Occipital lobe (tissue), 2 donors: Measurements from ENCODE around the gene GCK. TPM values are rescaled to one million over a fixed set of nuclear protein-coding genes. Genes with fewer than 3 reads are reported as not detected.

Source experiments
- DNase-seq: peaks from one replicate; lab custom pipeline; 2025; lab: John Stamatoyannopoulos, UW
- total RNA-seq: library from RNA; depleted of rRNA; stranded (reverse); fragments of >200 nt; gene quantifications from one replicate; pipeline ENCODE4 v1.2.3, GENCODE V29; 2014

GCK gene
- total RNA-seq, 1 donor from 2014 or later: 5.1 TPM

DNA sequence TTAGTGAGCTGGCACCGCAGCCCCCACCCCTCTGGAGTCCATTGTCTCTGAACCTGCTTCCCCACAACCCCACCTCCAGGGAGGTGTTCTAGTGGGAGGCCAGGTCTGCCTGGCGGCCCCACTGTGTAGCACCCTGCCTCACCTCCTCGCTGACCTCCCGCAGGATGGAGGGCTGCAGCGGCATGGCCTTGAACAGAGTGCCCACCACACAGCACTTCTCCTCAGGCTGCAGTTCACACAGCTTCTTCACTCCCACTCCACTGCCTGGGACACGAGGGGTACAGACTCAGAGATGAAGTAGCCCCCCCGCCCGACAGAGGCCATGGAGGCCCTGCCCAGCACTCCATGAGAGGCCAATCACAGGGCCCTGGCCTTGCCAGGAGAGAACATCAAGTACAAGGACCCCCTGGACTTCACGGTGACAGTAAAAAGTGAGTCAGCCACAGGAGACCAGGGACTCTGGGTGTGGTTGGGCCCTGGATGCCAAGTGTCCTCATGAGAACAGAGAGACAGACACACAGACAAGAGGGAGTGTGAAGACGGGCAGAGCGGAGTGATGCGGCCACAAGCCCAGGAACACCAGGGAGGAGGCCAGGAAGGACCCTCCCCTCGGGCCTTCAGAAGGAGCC, 71.3 kb downstream of the GCK start:
- no peak for DNase-seq

GRCh38 chr7:44116789-44117666, 72.2 kb downstream of the GCK start:
- no peak for DNase-seq

GRCh38 chr7:44116087-44116788, 73.0 kb downstream of the GCK start:
- no peak for DNase-seq

DNA sequence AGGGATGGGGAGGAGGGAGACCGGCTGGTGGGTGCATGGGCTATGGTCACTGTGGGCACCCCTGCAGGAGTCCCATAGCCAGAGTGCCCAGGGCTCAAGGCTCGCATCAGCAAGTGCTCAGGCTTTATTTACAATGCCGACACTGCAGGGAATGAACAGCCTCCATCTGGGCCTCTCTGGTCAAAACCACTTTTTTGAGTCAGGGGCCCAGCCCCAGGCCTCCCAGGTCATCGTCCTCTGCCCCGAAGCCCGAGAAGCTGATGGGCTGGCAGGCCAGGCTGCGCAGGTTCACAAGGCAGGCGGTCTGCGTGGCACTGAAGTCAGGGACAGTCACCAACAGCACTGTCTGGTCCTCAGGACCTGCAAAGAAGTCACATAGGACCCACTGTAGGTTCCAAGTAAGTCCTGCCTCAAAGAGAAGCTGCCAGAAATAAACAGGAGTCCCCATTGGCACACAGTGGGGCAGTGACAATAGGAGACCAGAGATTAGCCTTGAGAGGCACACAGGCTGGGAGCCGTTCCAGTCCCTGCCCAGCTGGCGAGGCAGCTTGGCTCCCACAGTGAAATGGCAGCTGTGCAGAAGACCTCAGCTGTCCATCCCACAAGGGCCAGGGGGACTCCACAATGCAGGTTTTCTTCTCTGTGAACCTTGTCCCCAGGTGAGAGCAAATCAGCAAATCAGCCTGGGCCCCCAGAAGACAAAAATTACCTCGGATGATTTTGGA, 74.5 kb downstream of the GCK start:
- DNase-seq: peak; percentile 67

GRCh38 chr7:44113764-44114354, 75.4 kb downstream of the GCK start:
- no peak for DNase-seq

GRCh38 chr7:44112997-44113763, 76.1 kb downstream of the GCK start:
- no peak for DNase-seq

GRCh38 chr7:44112231-44112996, 76.8 kb downstream of the GCK start:
- DNase-seq: no peak

DNA sequence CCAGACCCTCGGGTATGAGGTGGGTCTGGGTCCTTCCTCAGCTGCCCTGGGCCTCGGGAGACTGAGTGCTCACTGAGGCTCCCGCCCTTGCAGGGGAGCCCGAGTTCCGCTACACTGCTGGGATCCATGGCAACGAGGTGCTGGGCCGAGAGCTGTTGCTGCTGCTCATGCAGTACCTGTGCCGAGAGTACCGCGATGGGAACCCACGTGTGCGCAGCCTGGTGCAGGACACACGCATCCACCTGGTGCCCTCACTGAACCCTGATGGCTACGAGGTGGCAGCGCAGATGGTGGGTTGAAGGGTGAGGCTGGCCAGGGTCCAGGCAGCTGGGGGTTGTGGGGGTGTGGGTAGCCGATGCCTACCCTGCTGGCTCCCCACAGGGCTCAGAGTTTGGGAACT, 77.5 kb downstream of the GCK start:
- no peak for DNase-seq

- no peak for DNase-seq
Observed at GRCh38 chr7:44110719-44111635, 78.3 kb downstream of the GCK start.

GRCh38 chr7:44109991-44110390, 79.2 kb downstream of the GCK start:
- DNase-seq: no peak

- no peak for DNase-seq
Observed at GRCh38 chr7:44108768-44109750, 80.2 kb downstream of the GCK start.

DNA sequence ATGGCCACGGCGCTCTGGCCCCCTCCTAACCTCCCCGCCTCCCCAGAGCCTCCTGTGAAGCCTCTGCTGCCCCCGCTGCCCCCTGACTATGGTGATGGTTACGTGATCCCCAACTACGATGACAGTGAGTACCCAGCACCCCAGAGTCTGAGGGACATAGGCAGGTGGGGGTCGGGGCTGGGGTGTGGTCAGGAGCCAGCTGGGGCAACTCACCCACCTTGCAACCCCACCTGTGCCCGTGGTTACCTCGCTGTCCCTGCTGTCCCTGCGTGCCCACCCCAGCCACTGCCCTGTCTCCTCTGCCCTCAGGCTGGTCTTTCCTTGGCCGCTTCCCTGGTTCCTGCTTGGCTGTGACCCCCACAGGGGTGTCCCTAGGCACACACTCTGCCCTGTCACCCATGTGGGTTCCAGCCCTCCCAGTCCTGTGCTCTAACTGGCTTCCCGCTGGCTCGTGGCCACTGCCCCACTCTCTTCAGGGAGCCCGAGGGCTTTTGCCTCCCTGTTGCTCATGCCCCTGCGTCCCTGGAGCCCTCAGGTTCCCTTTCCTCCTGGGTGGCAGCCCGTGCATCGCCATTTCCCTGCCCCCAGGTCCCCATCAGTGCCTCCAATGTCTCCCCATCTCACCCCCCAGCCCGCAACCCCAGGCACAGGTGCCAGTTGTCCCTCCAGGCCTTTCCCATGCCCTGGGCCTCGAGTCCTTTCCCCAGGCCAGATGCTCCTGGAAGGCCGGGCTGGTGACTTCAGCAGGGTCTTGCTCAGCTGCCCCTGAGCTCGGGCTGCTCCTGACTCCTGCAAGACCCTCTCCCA, 81.1 kb downstream of the GCK start:
- DNase-seq: no peak

DNA sequence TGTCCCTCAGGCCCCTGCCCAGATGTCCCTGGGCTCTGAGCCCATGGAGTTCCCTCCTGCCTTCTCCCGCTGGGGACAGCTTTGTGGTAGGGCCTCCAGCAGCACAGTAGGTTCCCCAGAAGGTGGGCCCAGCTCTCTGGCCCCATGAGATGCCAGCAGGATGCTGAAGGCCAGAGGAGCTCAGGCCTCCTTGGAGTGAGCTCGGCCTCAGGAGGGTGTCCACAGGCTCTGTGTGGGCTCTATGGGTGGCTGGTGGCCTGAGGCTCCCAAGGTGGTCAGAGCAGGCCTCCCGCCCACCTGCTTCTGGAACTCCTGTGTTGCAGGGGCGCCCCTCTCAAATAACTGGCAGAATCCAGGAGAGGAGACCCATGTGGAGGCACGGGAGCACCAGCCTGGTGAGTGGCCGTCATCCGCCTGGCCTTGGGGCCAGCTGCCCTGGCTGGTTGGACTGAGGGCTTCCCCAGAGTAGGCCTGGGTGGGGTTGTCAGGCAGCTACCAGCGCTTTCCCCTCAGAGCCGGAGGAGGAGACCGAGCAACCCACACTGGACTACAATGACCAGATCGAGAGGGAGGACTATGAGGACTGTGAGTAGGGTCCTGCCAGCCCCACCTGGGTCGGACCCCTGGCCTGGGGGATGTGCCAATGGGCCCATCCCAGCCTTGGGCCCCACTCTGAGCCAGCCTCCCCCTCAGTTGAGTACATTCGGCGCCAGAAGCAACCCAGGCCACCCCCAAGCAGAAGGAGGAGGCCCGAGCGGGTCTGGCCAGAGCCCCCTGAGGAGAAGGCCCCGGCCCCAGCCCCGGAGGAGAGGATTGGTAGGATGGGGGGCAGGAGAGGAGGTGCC, 81.9 kb downstream of the GCK start:
- no peak for DNase-seq

GRCh38 chr7:44106311-44107065, 82.8 kb downstream of the GCK start:
- no peak for DNase-seq

DNA sequence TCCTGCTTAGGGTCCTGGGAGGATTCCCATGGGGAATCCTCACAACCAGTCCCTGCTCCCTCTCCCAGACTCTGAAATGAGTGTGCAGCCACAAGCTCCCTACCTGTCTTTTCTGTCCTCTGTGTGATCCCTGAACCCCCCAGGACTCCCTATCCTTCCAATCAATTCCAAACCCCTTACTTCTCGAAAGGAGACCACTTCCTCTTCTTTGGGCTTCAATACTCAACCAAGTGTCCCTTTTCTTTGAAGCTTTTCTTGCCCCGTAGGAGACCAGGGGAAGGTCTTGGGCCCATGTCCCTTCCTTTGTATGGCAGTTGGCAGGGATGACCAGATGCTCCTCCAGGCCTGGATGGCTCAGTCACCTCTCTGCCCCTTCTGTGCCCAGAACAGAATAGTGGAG, 83.4 kb downstream of the GCK start:
- DNase-seq: no peak
